Measurements from ENCODE around the gene MCM3AP. TPM values are rescaled to one million over a fixed set of nuclear protein-coding genes. Genes with fewer than 3 reads are reported as not detected.

The MCM3AP gene
- total RNA-seq, 1 experiment from 2014 or later: 88.4 TPM

DNA sequence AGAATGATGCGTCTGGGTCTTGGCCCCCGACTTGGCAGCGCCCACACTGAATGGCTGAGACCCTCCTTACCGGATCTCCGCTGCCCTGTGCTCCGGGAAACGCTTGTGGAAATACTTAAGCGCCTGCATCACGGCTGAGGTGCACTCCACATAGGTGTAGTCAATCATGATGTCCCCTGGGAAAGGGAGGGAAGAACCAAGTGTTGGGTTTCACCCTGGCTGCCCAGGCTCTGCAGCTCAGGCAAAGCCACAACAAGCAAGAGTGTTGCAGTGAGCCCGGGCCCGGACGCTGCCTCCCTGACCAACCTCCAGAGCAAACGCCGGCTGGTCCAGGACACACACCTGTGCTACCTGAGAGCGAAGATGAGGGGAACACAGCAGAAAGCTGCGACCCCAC, 79.6 kb downstream of the MCM3AP start:
- ATAC-seq: no peak
- intact Hi-C loops (cut with micrococcal nuclease): no loop called here
- H2AFZ ChIP-seq (ENCODE audit: low read depth, low read length, poor library complexity, severe bottlenecking): no peak overlapping the region
- no peak for DNase-seq (ENCODE audit: low read depth, low spot score)
- BruUV-seq (replicated peaks): no TSS peak
- no peaks in the 10 kb centered on the region for H3K79me2 ChIP-seq (ENCODE audit: insufficient read depth, low read length)
- H3K9ac ChIP-seq (ENCODE audit: low read length): no peak overlapping the region
- TF ChIP-seq EGR1 (IDR thresholded peaks at IDR 0.05; ENCODE audit: low read depth) (no peak), SIN3A (IDR thresholded peaks at IDR 0.05; ENCODE audit: low read depth) (no peak), CEBPB (IDR thresholded peaks at IDR 0.05; ENCODE audit: low read depth) (no peak), ZFX (IDR thresholded peaks at IDR 0.05) (no peak), SP1 (IDR thresholded peaks at IDR 0.05; ENCODE audit: low read depth) (no peak), ELF1 (IDR thresholded peaks at IDR 0.05; ENCODE audit: borderline replicate concordance, low read depth) (no peak), RAD21 (IDR thresholded peaks at IDR 0.05; ENCODE audit: low read depth) (no peak), EZH2phosphoT487 (IDR thresholded peaks at IDR 0.05; ENCODE audit: borderline replicate concordance) (no peak), JUND (IDR thresholded peaks at IDR 0.05) (no peak), TCF7L2 (IDR thresholded peaks at IDR 0.05; ENCODE audit: borderline replicate concordance, extremely low read depth, insufficient read depth, insufficient read length) (no peak), YY1 (IDR thresholded peaks at IDR 0.05; ENCODE audit: extremely low read depth, insufficient replicate concordance, low read depth, low read length) (no peak), SRF (IDR thresholded peaks at IDR 0.05; ENCODE audit: low read depth) (no peak), CBX3 (IDR thresholded peaks at IDR 0.05; ENCODE audit: low read depth) (no peak), EZH2 (IDR thresholded peaks at IDR 0.05) (no peak), POLR2A (IDR thresholded peaks at IDR 0.05; ENCODE audit: borderline replicate concordance, extremely low read depth, insufficient read depth, insufficient read length) (no peak), FOSL1 (IDR thresholded peaks at IDR 0.05; ENCODE audit: low read depth) (no peak)
- TF ChIP-seq, protein P1, sequence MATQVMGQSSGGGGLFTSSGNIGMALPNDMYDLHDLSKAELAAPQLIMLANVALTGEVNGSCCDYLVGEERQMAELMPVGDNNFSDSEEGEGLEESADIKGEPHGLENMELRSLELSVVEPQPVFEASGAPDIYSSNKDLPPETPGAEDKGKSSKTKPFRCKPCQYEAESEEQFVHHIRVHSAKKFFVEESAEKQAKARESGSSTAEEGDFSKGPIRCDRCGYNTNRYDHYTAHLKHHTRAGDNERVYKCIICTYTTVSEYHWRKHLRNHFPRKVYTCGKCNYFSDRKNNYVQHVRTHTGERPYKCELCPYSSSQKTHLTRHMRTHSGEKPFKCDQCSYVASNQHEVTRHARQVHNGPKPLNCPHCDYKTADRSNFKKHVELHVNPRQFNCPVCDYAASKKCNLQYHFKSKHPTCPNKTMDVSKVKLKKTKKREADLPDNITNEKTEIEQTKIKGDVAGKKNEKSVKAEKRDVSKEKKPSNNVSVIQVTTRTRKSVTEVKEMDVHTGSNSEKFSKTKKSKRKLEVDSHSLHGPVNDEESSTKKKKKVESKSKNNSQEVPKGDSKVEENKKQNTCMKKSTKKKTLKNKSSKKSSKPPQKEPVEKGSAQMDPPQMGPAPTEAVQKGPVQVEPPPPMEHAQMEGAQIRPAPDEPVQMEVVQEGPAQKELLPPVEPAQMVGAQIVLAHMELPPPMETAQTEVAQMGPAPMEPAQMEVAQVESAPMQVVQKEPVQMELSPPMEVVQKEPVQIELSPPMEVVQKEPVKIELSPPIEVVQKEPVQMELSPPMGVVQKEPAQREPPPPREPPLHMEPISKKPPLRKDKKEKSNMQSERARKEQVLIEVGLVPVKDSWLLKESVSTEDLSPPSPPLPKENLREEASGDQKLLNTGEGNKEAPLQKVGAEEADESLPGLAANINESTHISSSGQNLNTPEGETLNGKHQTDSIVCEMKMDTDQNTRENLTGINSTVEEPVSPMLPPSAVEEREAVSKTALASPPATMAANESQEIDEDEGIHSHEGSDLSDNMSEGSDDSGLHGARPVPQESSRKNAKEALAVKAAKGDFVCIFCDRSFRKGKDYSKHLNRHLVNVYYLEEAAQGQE (IDR thresholded peaks at IDR 0.05; ENCODE audit: low read depth): no peak
- TF ChIP-seq, protein P2, sequence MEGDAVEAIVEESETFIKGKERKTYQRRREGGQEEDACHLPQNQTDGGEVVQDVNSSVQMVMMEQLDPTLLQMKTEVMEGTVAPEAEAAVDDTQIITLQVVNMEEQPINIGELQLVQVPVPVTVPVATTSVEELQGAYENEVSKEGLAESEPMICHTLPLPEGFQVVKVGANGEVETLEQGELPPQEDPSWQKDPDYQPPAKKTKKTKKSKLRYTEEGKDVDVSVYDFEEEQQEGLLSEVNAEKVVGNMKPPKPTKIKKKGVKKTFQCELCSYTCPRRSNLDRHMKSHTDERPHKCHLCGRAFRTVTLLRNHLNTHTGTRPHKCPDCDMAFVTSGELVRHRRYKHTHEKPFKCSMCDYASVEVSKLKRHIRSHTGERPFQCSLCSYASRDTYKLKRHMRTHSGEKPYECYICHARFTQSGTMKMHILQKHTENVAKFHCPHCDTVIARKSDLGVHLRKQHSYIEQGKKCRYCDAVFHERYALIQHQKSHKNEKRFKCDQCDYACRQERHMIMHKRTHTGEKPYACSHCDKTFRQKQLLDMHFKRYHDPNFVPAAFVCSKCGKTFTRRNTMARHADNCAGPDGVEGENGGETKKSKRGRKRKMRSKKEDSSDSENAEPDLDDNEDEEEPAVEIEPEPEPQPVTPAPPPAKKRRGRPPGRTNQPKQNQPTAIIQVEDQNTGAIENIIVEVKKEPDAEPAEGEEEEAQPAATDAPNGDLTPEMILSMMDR (IDR thresholded peaks at IDR 0.05 in 2 of 3, conservative IDR thresholded peaks at IDR 0.05 in 1 of 3; ENCODE audit: borderline replicate concordance in 1 of 3, insufficient read depth in 1 of 3, low read depth in 2 of 3, low read length in 2 of 3): no peak
- TF ChIP-seq, protein P3, sequence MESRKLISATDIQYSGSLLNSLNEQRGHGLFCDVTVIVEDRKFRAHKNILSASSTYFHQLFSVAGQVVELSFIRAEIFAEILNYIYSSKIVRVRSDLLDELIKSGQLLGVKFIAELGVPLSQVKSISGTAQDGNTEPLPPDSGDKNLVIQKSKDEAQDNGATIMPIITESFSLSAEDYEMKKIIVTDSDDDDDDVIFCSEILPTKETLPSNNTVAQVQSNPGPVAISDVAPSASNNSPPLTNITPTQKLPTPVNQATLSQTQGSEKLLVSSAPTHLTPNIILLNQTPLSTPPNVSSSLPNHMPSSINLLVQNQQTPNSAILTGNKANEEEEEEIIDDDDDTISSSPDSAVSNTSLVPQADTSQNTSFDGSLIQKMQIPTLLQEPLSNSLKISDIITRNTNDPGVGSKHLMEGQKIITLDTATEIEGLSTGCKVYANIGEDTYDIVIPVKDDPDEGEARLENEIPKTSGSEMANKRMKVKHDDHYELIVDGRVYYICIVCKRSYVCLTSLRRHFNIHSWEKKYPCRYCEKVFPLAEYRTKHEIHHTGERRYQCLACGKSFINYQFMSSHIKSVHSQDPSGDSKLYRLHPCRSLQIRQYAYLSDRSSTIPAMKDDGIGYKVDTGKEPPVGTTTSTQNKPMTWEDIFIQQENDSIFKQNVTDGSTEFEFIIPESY (IDR thresholded peaks at IDR 0.05; ENCODE audit: extremely low read depth, insufficient replicate concordance, low read length): no peak
- TF ChIP-seq, protein P4, sequence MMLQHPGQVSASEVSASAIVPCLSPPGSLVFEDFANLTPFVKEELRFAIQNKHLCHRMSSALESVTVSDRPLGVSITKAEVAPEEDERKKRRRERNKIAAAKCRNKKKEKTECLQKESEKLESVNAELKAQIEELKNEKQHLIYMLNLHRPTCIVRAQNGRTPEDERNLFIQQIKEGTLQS (IDR thresholded peaks at IDR 0.05): no peak
- no peaks in the 10 kb centered on the region for H4K20me1 ChIP-seq (ENCODE audit: insufficient read depth)
- CTCF ChIA-PET: no interaction called here
- no peaks in the 10 kb centered on the region for H3K9me2 ChIP-seq (ENCODE audit: insufficient read depth)
- no peak overlapping the region for H3K4me3 ChIP-seq (replicated peaks in 1 of 2; ENCODE audit: low read depth in 1 of 2, low read length in 2 of 2)
- no peaks in the 10 kb centered on the region for H3K4me1 ChIP-seq (ENCODE audit: control insufficient read depth in 1 of 2, insufficient read depth in 2 of 2, low read length in 2 of 2)
- no peak overlapping the region for H3K4me2 ChIP-seq (ENCODE audit: low read length)
- RAD21 ChIA-PET (ENCODE audit: low non-redundant PET in 1 of 2, low total read pairs in 2 of 2, uncharacterized antibody in 2 of 2, unreplicated experiment in 2 of 2): no interaction called here
- no peaks in the 10 kb centered on the region for H3K9me3 ChIP-seq (ENCODE audit: control insufficient read depth in 1 of 2, insufficient read depth in 1 of 2, low read depth in 1 of 2, low read length in 2 of 2)
- H3K27ac ChIP-seq (ENCODE audit: low read depth, low read length): no peak overlapping the region
- H3K27me3 ChIP-seq (ENCODE audit: insufficient read depth, low read length): no peaks in the 10 kb centered on the region
- no peaks in the 10 kb centered on the region; a peak in 1 of 4 replicates for H3K36me3 ChIP-seq (ENCODE audit: control insufficient read depth in 1 of 2, insufficient read depth in 2 of 2, low read length in 2 of 2)
- POLR2A ChIA-PET: no interaction called here
